Measurements from ENCODE around the gene CENPK. TPM values are rescaled to one million over a fixed set of nuclear protein-coding genes. Genes with fewer than 3 reads are reported as not detected.

The CENPK gene
- total RNA-seq, 1 donor from 2014 or later, result 7.0 TPM

DNA sequence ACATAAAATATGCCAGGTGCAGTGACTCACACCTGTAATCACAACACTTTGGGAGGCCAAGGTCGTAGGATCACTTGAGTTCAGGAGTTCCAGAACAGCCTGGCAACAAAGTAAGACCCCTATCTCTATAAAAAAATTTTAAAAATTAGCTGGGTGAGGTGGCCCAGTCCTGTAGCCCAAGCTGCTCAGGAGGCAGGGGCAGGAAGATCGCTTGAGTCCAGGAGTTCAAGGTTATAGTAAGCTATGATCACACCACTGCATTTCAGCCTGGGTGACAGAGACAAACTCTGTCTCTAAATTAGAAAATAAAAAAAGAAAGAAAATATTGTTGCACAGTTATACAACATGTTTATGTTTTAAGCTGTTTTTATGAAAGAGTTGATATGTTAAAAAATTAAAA, 6.8 kb downstream of the CENPK start:
- DNase-seq (ENCODE audit: low read depth) (no peak), FAIRE-seq (no peak)
- Mint-ChIP-seq H3K27me3 (ENCODE audit: low read depth, unreplicated experiment) (no peaks in the 10 kb centered on the region), H3K4me1 (ENCODE audit: low read depth, unreplicated experiment) (peaks cover 2% of the 10 kb centered on the region), H3K4me3 (ENCODE audit: unreplicated experiment) (no peak overlapping the region), H3K36me3 (ENCODE audit: low read depth, unreplicated experiment) (no peaks in the 10 kb centered on the region), H3K9me3 (ENCODE audit: unreplicated experiment) (no peaks in the 10 kb centered on the region), H3K27ac (ENCODE audit: unreplicated experiment) (no peak overlapping the region)
- H2AFZ ChIP-seq (ENCODE audit: low read depth, low read length), result no peak overlapping the region
- H3K27me3 ChIP-seq (ENCODE audit: insufficient read depth, low read length), result no peaks in the 10 kb centered on the region
- H3K36me3 ChIP-seq (ENCODE audit: insufficient read depth, low read length), result peaks cover 12% of the 10 kb centered on the region
- no peak overlapping the region for H3K4me3 ChIP-seq (ENCODE audit: insufficient read depth, low read depth, low read length)
- H3K9ac ChIP-seq (ENCODE audit: low read length), result no peak overlapping the region
- no peak overlapping the region for H3K27ac ChIP-seq (ENCODE audit: low read depth, low read length)
- TF ChIP-seq, protein P1, sequence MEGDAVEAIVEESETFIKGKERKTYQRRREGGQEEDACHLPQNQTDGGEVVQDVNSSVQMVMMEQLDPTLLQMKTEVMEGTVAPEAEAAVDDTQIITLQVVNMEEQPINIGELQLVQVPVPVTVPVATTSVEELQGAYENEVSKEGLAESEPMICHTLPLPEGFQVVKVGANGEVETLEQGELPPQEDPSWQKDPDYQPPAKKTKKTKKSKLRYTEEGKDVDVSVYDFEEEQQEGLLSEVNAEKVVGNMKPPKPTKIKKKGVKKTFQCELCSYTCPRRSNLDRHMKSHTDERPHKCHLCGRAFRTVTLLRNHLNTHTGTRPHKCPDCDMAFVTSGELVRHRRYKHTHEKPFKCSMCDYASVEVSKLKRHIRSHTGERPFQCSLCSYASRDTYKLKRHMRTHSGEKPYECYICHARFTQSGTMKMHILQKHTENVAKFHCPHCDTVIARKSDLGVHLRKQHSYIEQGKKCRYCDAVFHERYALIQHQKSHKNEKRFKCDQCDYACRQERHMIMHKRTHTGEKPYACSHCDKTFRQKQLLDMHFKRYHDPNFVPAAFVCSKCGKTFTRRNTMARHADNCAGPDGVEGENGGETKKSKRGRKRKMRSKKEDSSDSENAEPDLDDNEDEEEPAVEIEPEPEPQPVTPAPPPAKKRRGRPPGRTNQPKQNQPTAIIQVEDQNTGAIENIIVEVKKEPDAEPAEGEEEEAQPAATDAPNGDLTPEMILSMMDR (IDR thresholded peaks at IDR 0.05; ENCODE audit: insufficient read depth, low read depth, low read length), result no peak
- TF ChIP-seq EZH2 (IDR thresholded peaks at IDR 0.05; ENCODE audit: insufficient read depth, low read length), result no peak
- H3K4me2 ChIP-seq (ENCODE audit: low read length), result no peak overlapping the region
- H3K4me1 ChIP-seq (ENCODE audit: insufficient read depth, low read length), result no peaks in the 10 kb centered on the region
- no peaks in the 10 kb centered on the region for H3K9me3 ChIP-seq (ENCODE audit: insufficient read depth, low read depth, low read length)
- H4K20me1 ChIP-seq (ENCODE audit: insufficient read depth, low read length), result no peaks in the 10 kb centered on the region
- H3K79me2 ChIP-seq (ENCODE audit: insufficient read depth, low read length), result peaks cover 38% of the 10 kb centered on the region

DNA sequence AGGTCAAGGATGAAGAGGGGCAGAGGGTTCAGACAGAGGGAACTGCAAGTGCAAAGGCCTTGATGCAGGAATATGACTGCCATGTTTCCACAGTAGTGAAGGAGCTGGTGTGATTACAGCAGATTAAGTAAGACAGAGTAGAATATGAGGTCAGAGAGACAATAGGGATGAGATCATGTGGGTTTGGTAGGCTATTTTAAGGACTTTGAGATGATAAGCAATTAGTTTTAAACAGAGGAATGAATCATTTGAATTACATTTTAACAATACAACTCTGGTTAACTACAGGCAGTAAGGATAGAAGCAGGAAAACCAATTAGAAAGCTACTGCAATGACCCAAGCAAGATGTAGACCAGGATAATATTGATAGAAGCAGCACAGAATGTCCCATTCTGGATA, 7.7 kb downstream of the CENPK start:
- Histone ChIP-seq H3K4me3 (ENCODE audit: insufficient read depth, low read depth, low read length) (no peak overlapping the region), H3K79me2 (ENCODE audit: insufficient read depth, low read length) (peaks cover 29% of the 10 kb centered on the region), H3K4me1 (ENCODE audit: insufficient read depth, low read length) (no peaks in the 10 kb centered on the region), H3K9ac (ENCODE audit: low read length) (no peak overlapping the region), H3K4me2 (ENCODE audit: low read length) (no peak overlapping the region), H3K36me3 (ENCODE audit: insufficient read depth, low read length) (peaks cover 12% of the 10 kb centered on the region), H4K20me1 (ENCODE audit: insufficient read depth, low read length) (no peaks in the 10 kb centered on the region), H3K9me3 (ENCODE audit: insufficient read depth, low read depth, low read length) (no peaks in the 10 kb centered on the region), H3K27me3 (ENCODE audit: insufficient read depth, low read length) (no peaks in the 10 kb centered on the region), H3K27ac (ENCODE audit: low read depth, low read length) (no peak overlapping the region), H2AFZ (ENCODE audit: low read depth, low read length) (no peak overlapping the region)
- FAIRE-seq (no peak), DNase-seq (ENCODE audit: low read depth) (peak; percentile 3)
- Mint-ChIP-seq H3K4me3 (ENCODE audit: unreplicated experiment) (no peak overlapping the region), H3K9me3 (ENCODE audit: unreplicated experiment) (no peaks in the 10 kb centered on the region), H3K36me3 (ENCODE audit: low read depth, unreplicated experiment) (no peaks in the 10 kb centered on the region), H3K27me3 (ENCODE audit: low read depth, unreplicated experiment) (no peaks in the 10 kb centered on the region), H3K27ac (ENCODE audit: unreplicated experiment) (no peak overlapping the region), H3K4me1 (ENCODE audit: low read depth, unreplicated experiment) (peaks cover 2% of the 10 kb centered on the region)
- TF ChIP-seq EZH2 (IDR thresholded peaks at IDR 0.05; ENCODE audit: insufficient read depth, low read length), result no peak
- TF ChIP-seq, protein P1 (IDR thresholded peaks at IDR 0.05; ENCODE audit: insufficient read depth, low read depth, low read length), result no peak

DNA sequence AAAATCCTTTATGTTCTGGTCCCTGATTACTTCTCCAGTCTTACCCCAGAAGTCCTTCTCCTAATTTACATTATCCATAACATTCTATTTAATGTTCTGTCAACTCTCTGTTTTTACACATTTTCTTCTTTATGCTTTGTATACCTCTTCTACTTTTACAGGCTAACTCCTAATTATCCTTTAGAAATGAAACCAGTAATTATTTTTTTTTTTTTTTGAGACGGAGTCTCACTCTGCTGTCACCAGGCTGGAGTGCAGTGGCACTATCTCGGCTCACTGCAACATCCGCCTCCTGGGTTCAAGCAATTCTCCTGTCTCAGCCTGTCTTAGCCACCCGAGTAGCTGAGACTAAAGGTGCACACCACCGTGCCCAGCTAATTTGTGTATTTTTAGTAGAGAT, 9.0 kb downstream of the CENPK start:
- peaks cover 22% of the 10 kb centered on the region for H3K79me2 ChIP-seq (ENCODE audit: insufficient read depth, low read length)
- Mint-ChIP-seq H3K27ac (ENCODE audit: unreplicated experiment) (no peak overlapping the region), H3K4me3 (ENCODE audit: unreplicated experiment) (no peak overlapping the region), H3K4me1 (ENCODE audit: low read depth, unreplicated experiment) (peaks cover 2% of the 10 kb centered on the region), H3K36me3 (ENCODE audit: low read depth, unreplicated experiment) (peaks cover 2% of the 10 kb centered on the region), H3K9me3 (ENCODE audit: unreplicated experiment) (no peaks in the 10 kb centered on the region), H3K27me3 (ENCODE audit: low read depth, unreplicated experiment) (no peaks in the 10 kb centered on the region)
- DNase-seq (ENCODE audit: low read depth), result no peak
- H3K36me3 ChIP-seq (ENCODE audit: insufficient read depth, low read length), result peaks cover 19% of the 10 kb centered on the region
- no peaks in the 10 kb centered on the region for H3K27me3 ChIP-seq (ENCODE audit: insufficient read depth, low read length)
- no peak overlapping the region for H3K27ac ChIP-seq (ENCODE audit: low read depth, low read length)
- H3K4me2 ChIP-seq (ENCODE audit: low read length), result no peak overlapping the region
- no peak overlapping the region for H3K9ac ChIP-seq (ENCODE audit: low read length)
- H2AFZ ChIP-seq (ENCODE audit: low read depth, low read length), result no peak overlapping the region
- no peaks in the 10 kb centered on the region for H4K20me1 ChIP-seq (ENCODE audit: insufficient read depth, low read length)
- TF ChIP-seq EZH2 (IDR thresholded peaks at IDR 0.05; ENCODE audit: insufficient read depth, low read length), result no peak
- TF ChIP-seq, protein P1 (IDR thresholded peaks at IDR 0.05; ENCODE audit: insufficient read depth, low read depth, low read length), result no peak
- H3K4me3 ChIP-seq (ENCODE audit: insufficient read depth, low read depth, low read length), result no peak overlapping the region
- no peak for FAIRE-seq
- no peaks in the 10 kb centered on the region for H3K4me1 ChIP-seq (ENCODE audit: insufficient read depth, low read length)
- H3K9me3 ChIP-seq (ENCODE audit: insufficient read depth, low read depth, low read length), result no peaks in the 10 kb centered on the region
